ENCODE results near the gene IDE. TPM values are rescaled to one million over a fixed set of nuclear protein-coding genes. Genes with fewer than 3 reads are reported as not detected.

Gene IDE
- total RNA-seq, 1 donor from 2014 or later, result 45.3 TPM

- intact Hi-C loops (cut with micrococcal nuclease), result no loop called here
- H3K27ac Mint-ChIP-seq, result no peak overlapping the region
- no peak overlapping the region for H3K4me3 Mint-ChIP-seq (ENCODE audit: low read depth)
Observed at GRCh38 chr10:92550924-92551323, 23.0 kb downstream of the IDE start.

GRCh38 chr10:92547676-92548075 is 26.2 kb downstream of the IDE start:
- H3K36me3 Mint-ChIP-seq (ENCODE audit: low read depth), result peaks cover 17% of the 10 kb centered on the region
- H3K27me3 Mint-ChIP-seq (ENCODE audit: low read depth), result no peaks in the 10 kb centered on the region
- intact Hi-C loops (cut with micrococcal nuclease), result no loop called here
- H3K27ac Mint-ChIP-seq, result no peak overlapping the region
- H3K4me3 Mint-ChIP-seq (ENCODE audit: low read depth), result no peak overlapping the region
- DNase-seq (ENCODE audit: low spot score), result no peak
- H3K9me3 Mint-ChIP-seq, result no peaks in the 10 kb centered on the region
- H3K4me1 Mint-ChIP-seq (ENCODE audit: low read depth), result peaks cover 17% of the 10 kb centered on the region

More at GRCh38 chr10:92550924-92551323, 23.0 kb downstream of the IDE start:
- Mint-ChIP-seq H3K4me1 (ENCODE audit: low read depth) (peaks cover 3% of the 10 kb centered on the region), H3K27me3 (ENCODE audit: low read depth) (no peaks in the 10 kb centered on the region), H3K9me3 (peaks cover 16% of the 10 kb centered on the region), H3K36me3 (ENCODE audit: low read depth) (peaks cover 38% of the 10 kb centered on the region)
- DNase-seq (ENCODE audit: low spot score), result no peak

- no peak for DNase-seq (ENCODE audit: low spot score)
- Mint-ChIP-seq H3K27me3 (ENCODE audit: low read depth) (no peaks in the 10 kb centered on the region), H3K4me3 (ENCODE audit: low read depth) (no peak overlapping the region), H3K9me3 (no peaks in the 10 kb centered on the region), H3K27ac (no peak overlapping the region), H3K36me3 (ENCODE audit: low read depth) (peaks cover 12% of the 10 kb centered on the region), H3K4me1 (ENCODE audit: low read depth) (peaks cover 22% of the 10 kb centered on the region)
- intact Hi-C loops (cut with micrococcal nuclease), result loop anchor here (2.0 kb wide), 1 partner anchor 27 kb away; no protein-coding TSS in a partner anchor
Observed at GRCh38 chr10:92545556-92545955, 28.3 kb downstream of the IDE start.

- no peak overlapping the region for H3K27ac Mint-ChIP-seq
- peaks cover 24% of the 10 kb centered on the region for H3K4me1 Mint-ChIP-seq (ENCODE audit: low read depth)
Observed at GRCh38 chr10:92544296-92544695, 29.6 kb downstream of the IDE start.

GRCh38 chr10:92542458-92542857 is 31.4 kb downstream of the IDE start:
- H3K4me1 Mint-ChIP-seq (ENCODE audit: low read depth), result peaks cover 30% of the 10 kb centered on the region

More at GRCh38 chr10:92544296-92544695, 29.6 kb downstream of the IDE start:
- peaks cover 10% of the 10 kb centered on the region for H3K36me3 Mint-ChIP-seq (ENCODE audit: low read depth)
- intact Hi-C loops (cut with micrococcal nuclease), result loop anchor here (2.0 kb wide), 1 partner anchor 29 kb away; no protein-coding TSS in a partner anchor
- DNase-seq (ENCODE audit: low spot score), result no peak
- H3K9me3 Mint-ChIP-seq, result no peaks in the 10 kb centered on the region
- H3K4me3 Mint-ChIP-seq (ENCODE audit: low read depth), result no peak overlapping the region
- no peaks in the 10 kb centered on the region for H3K27me3 Mint-ChIP-seq (ENCODE audit: low read depth)

GRCh38 chr10:92541583-92541982 is 32.3 kb downstream of the IDE start:
- Mint-ChIP-seq H3K27ac (no peak overlapping the region), H3K27me3 (ENCODE audit: low read depth) (no peaks in the 10 kb centered on the region), H3K4me3 (ENCODE audit: low read depth) (no peak overlapping the region), H3K4me1 (ENCODE audit: low read depth) (peaks cover 30% of the 10 kb centered on the region), H3K9me3 (no peaks in the 10 kb centered on the region), H3K36me3 (ENCODE audit: low read depth) (peaks cover 8% of the 10 kb centered on the region)
- intact Hi-C loops (cut with micrococcal nuclease), result no loop called here
- DNase-seq (ENCODE audit: low spot score), result no peak

More at GRCh38 chr10:92542458-92542857, 31.4 kb downstream of the IDE start:
- Mint-ChIP-seq H3K27me3 (ENCODE audit: low read depth) (no peaks in the 10 kb centered on the region), H3K27ac (no peak overlapping the region), H3K4me3 (ENCODE audit: low read depth) (no peak overlapping the region), H3K36me3 (ENCODE audit: low read depth) (peaks cover 8% of the 10 kb centered on the region), H3K9me3 (no peaks in the 10 kb centered on the region)
- DNase-seq (ENCODE audit: low spot score), result no peak
- intact Hi-C loops (cut with micrococcal nuclease), result no loop called here

GRCh38 chr10:92538231-92538958 is 35.5 kb downstream of the IDE start:
- no peaks in the 10 kb centered on the region for H3K9me3 Mint-ChIP-seq
- peaks cover 19% of the 10 kb centered on the region for H3K4me1 Mint-ChIP-seq (ENCODE audit: low read depth)
- intact Hi-C loops (cut with micrococcal nuclease), result no loop called here
- peaks cover 14% of the 10 kb centered on the region for H3K36me3 Mint-ChIP-seq (ENCODE audit: low read depth)
- no peak overlapping the region for H3K4me3 Mint-ChIP-seq (ENCODE audit: low read depth)
- no peak overlapping the region for H3K27ac Mint-ChIP-seq
- no peaks in the 10 kb centered on the region for H3K27me3 Mint-ChIP-seq (ENCODE audit: low read depth)
- DNase-seq (ENCODE audit: low spot score), result no peak

GRCh38 chr10:92530891-92531535 is 42.9 kb downstream of the IDE start:
- no peak for DNase-seq (ENCODE audit: low spot score)
- H3K9me3 Mint-ChIP-seq, result no peaks in the 10 kb centered on the region
- intact Hi-C loops (cut with micrococcal nuclease), result no loop called here
- no peak overlapping the region for H3K27ac Mint-ChIP-seq
- peaks cover 17% of the 10 kb centered on the region for H3K36me3 Mint-ChIP-seq (ENCODE audit: low read depth)
- no peaks in the 10 kb centered on the region for H3K4me1 Mint-ChIP-seq (ENCODE audit: low read depth)
- no peak overlapping the region for H3K4me3 Mint-ChIP-seq (ENCODE audit: low read depth)
- no peaks in the 10 kb centered on the region for H3K27me3 Mint-ChIP-seq (ENCODE audit: low read depth)

GRCh38 chr10:92530421-92530820 is 43.5 kb downstream of the IDE start:
- Mint-ChIP-seq H3K4me1 (ENCODE audit: low read depth) (no peaks in the 10 kb centered on the region), H3K9me3 (no peaks in the 10 kb centered on the region), H3K4me3 (ENCODE audit: low read depth) (no peak overlapping the region), H3K36me3 (ENCODE audit: low read depth) (peaks cover 14% of the 10 kb centered on the region), H3K27me3 (ENCODE audit: low read depth) (no peaks in the 10 kb centered on the region), H3K27ac (no peak overlapping the region)
- intact Hi-C loops (cut with micrococcal nuclease), result no loop called here
- DNase-seq (ENCODE audit: low spot score), result no peak

GRCh38 chr10:92527716-92528115 is 46.2 kb downstream of the IDE start:
- Mint-ChIP-seq H3K36me3 (ENCODE audit: low read depth) (peaks cover 11% of the 10 kb centered on the region), H3K4me1 (ENCODE audit: low read depth) (no peaks in the 10 kb centered on the region), H3K4me3 (ENCODE audit: low read depth) (no peak overlapping the region), H3K27me3 (ENCODE audit: low read depth) (no peaks in the 10 kb centered on the region), H3K9me3 (no peaks in the 10 kb centered on the region), H3K27ac (no peak overlapping the region)
- no peak for DNase-seq (ENCODE audit: low spot score)
- intact Hi-C loops (cut with micrococcal nuclease), result no loop called here

GRCh38 chr10:92523639-92524038 is 50.3 kb downstream of the IDE start:
- H3K4me3 Mint-ChIP-seq (ENCODE audit: low read depth), result no peak overlapping the region
- no peaks in the 10 kb centered on the region for H3K9me3 Mint-ChIP-seq
- intact Hi-C loops (cut with micrococcal nuclease), result no loop called here
- no peak overlapping the region for H3K27ac Mint-ChIP-seq
- no peaks in the 10 kb centered on the region for H3K27me3 Mint-ChIP-seq (ENCODE audit: low read depth)
- peaks cover 15% of the 10 kb centered on the region for H3K36me3 Mint-ChIP-seq (ENCODE audit: low read depth)
- no peaks in the 10 kb centered on the region for H3K4me1 Mint-ChIP-seq (ENCODE audit: low read depth)
- DNase-seq (ENCODE audit: low spot score), result no peak

- H3K27me3 Mint-ChIP-seq (ENCODE audit: low read depth), result no peaks in the 10 kb centered on the region
Observed at GRCh38 chr10:92517034-92517655, 56.7 kb downstream of the IDE start.

GRCh38 chr10:92508866-92509265 is 65.0 kb downstream of the IDE start:
- Mint-ChIP-seq H3K27ac (no peak overlapping the region), H3K4me1 (ENCODE audit: low read depth) (no peaks in the 10 kb centered on the region), H3K4me3 (ENCODE audit: low read depth) (no peak overlapping the region), H3K27me3 (ENCODE audit: low read depth) (no peaks in the 10 kb centered on the region), H3K9me3 (no peaks in the 10 kb centered on the region), H3K36me3 (ENCODE audit: low read depth) (peaks cover 33% of the 10 kb centered on the region)
- intact Hi-C loops (cut with micrococcal nuclease), result no loop called here
- no peak for DNase-seq (ENCODE audit: low spot score)

More at GRCh38 chr10:92517034-92517655, 56.7 kb downstream of the IDE start:
- Mint-ChIP-seq H3K4me3 (ENCODE audit: low read depth) (no peak overlapping the region), H3K27ac (no peak overlapping the region), H3K4me1 (ENCODE audit: low read depth) (peaks cover 6% of the 10 kb centered on the region), H3K9me3 (no peaks in the 10 kb centered on the region), H3K36me3 (ENCODE audit: low read depth) (peaks cover 23% of the 10 kb centered on the region)
- peak; percentile 34 for DNase-seq (ENCODE audit: low spot score)
- intact Hi-C loops (cut with micrococcal nuclease), result loop anchor here (1.0 to 10.0 kb wide), 2 partner anchors 57 to 368 kb away; partner anchors contain the start of gene IDE
